ENCODE results near the gene PKN3.

PKN3 gene

GRCh38 chr9:128723866-128724743 lies 21.8 kb downstream of the PKN3 start, which contains the start of gene ZDHHC12:
Gene ZDHHC12, minus strand, starts transcription at chr9:128724127. Its CDS starts 34 bp downstream, at chr9:128724093.
- H3K9ac ChIP-seq (ENCODE audit: low read depth in 1 of 2, low read length in 2 of 2) = peak within 1 kb of the TSS; percentile 84
- H3K4me3 ChIP-seq (ENCODE audit: low read depth in 1 of 2, low read length in 2 of 2) = peak within 1 kb of the TSS; percentile 72 to 98
- H3K4me1 ChIP-seq (ENCODE audit: control insufficient read depth in 1 of 2, insufficient read depth in 2 of 2, low read length in 2 of 2) = peaks cover 17 to 25% of the 10 kb centered on the region in 2 donors
- H3K9me3 ChIP-seq (ENCODE audit: control insufficient read depth in 1 of 2, low read length in 2 of 2) = no peaks in the 10 kb centered on the region
- no peaks in the 10 kb centered on the region for H3K27me3 ChIP-seq (ENCODE audit: control insufficient read depth in 1 of 2, insufficient read depth in 2 of 2, low read length in 2 of 2)
- H3K36me3 ChIP-seq (ENCODE audit: control insufficient read depth in 1 of 2, insufficient read depth in 2 of 2, low read length in 2 of 2) = peaks cover 3 to 16% of the 10 kb centered on the region in 2 donors
- no peak within 1 kb of the TSS for H3K27ac ChIP-seq (ENCODE audit: low read depth, low read length)

- Histone ChIP-seq H3K9me3 (ENCODE audit: control insufficient read depth in 1 of 2, low read length in 2 of 2) (no peaks in the 10 kb centered on the region), H3K4me1 (ENCODE audit: control insufficient read depth in 1 of 2, insufficient read depth in 2 of 2, low read length in 2 of 2) (peaks cover 17 to 22% of the 10 kb centered on the region in 2 donors), H3K9ac (ENCODE audit: low read depth in 1 of 2, low read length in 2 of 2) (peak overlapping the region; percentile 36 to 69), H3K27ac (ENCODE audit: low read depth, low read length) (no peak overlapping the region), H3K36me3 (ENCODE audit: control insufficient read depth in 1 of 2, insufficient read depth in 2 of 2, low read length in 2 of 2) (peaks cover 3 to 16% of the 10 kb centered on the region in 2 donors), H3K27me3 (ENCODE audit: control insufficient read depth in 1 of 2, insufficient read depth in 2 of 2, low read length in 2 of 2) (no peaks in the 10 kb centered on the region), H3K4me3 (ENCODE audit: low read depth in 1 of 2, low read length in 2 of 2) (peak overlapping the region; percentile 72 to 98)
These were observed 22.5 kb downstream of the PKN3 start for GRCh38 chr9:128724744-128725211.

DNA sequence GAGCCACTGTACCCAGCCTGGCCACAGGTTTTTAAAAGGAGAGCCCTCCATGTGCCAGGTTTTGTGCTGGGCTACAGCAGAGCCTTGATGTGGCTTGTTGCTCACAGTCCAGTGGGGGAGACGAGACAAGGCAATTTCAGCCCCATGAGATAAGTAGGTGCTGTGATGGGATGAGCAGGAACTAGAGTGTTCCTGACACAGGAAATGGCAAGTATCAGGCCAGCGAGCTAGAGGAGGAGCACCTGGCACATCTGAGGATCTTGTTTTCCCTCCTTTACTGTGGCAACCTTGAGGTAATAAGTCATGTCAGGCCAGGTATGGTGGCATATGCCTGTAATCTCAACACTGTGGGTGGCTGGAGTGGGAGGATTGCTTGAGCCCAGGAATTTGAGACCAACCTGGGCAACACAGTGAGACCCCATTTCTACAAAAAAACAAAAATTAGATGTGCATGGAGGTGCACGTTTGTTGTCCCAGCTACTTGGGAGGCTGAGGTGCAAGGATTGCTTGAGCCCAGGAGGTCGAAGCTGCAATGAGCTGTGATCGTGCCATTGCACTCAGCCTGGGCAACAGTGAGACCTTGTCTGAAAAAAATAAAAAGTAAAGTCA lies 25.4 kb downstream of the PKN3 start:
- Histone ChIP-seq H3K27me3 (ENCODE audit: control insufficient read depth in 1 of 2, insufficient read depth in 2 of 2, low read length in 2 of 2) (no peaks in the 10 kb centered on the region), H3K9me3 (ENCODE audit: control insufficient read depth in 1 of 2, low read length in 2 of 2) (no peaks in the 10 kb centered on the region), H3K4me3 (ENCODE audit: low read depth in 1 of 2, low read length in 2 of 2) (no peak overlapping the region)

DNA sequence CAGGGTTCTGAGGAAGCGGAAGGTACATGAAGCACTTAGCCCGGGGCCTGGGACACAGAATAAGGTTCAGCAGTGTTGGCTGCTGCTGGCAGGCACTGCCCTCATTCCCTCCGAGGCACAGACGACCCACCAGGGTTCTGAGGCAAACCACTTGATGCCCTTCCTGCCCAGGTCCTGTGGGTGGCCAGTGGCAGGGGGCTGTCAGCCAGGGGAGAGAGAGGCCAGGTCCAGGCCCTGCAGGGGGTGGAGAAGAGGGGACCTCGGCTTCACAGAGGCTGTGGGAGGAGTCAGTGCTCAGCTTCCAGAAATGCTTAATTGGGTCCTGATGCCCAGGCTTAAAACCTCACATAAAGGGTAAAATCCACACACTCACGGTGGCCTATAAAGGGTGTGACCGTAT lies 26.0 kb downstream of the PKN3 start:
- Histone ChIP-seq H3K4me3 (ENCODE audit: low read depth in 1 of 2, low read length in 2 of 2) (no peak overlapping the region), H3K9me3 (ENCODE audit: control insufficient read depth in 1 of 2, low read length in 2 of 2) (no peaks in the 10 kb centered on the region), H3K27ac (ENCODE audit: low read depth, low read length) (no peak overlapping the region), H3K4me1 (ENCODE audit: control insufficient read depth in 1 of 2, insufficient read depth in 2 of 2, low read length in 2 of 2) (peaks cover 8 to 14% of the 10 kb centered on the region in 2 donors), H3K27me3 (ENCODE audit: control insufficient read depth in 1 of 2, insufficient read depth in 2 of 2, low read length in 2 of 2) (no peaks in the 10 kb centered on the region), H3K36me3 (ENCODE audit: control insufficient read depth in 1 of 2, insufficient read depth in 2 of 2, low read length in 2 of 2) (peaks cover 0 to 29% of the 10 kb centered on the region in 2 donors), H3K9ac (ENCODE audit: low read depth in 1 of 2, low read length in 2 of 2) (no peak overlapping the region)

More for the DNA sequence above, 25.4 kb downstream of the PKN3 start:
- no peak overlapping the region for H3K9ac ChIP-seq (ENCODE audit: low read depth in 1 of 2, low read length in 2 of 2)
- H3K27ac ChIP-seq (ENCODE audit: low read depth, low read length) = no peak overlapping the region
- peaks cover 14 to 18% of the 10 kb centered on the region in 2 donors for H3K4me1 ChIP-seq (ENCODE audit: control insufficient read depth in 1 of 2, insufficient read depth in 2 of 2, low read length in 2 of 2)
- peaks cover 0 to 24% of the 10 kb centered on the region in 2 donors for H3K36me3 ChIP-seq (ENCODE audit: control insufficient read depth in 1 of 2, insufficient read depth in 2 of 2, low read length in 2 of 2)

DNA sequence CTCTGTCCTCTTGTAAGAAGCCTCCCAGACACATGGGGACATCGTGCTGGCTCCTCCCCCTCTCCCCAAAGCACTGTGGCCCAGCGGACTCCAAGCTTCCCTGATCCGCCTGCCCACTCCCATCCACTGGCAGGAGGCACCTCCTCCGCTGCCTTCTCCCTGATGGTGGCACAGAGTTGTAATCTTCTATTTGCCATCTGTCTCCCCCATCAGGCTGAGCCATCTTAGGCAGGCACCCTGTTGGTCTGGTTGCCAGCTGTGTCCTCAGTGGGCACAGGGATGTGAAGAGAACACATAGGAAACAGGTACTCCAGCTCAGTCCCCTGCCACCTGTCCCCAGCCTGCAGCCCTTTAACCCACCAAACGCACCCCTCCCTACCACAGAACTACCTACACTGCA lies 27.0 kb downstream of the PKN3 start:
- H3K4me1 ChIP-seq (ENCODE audit: control insufficient read depth in 1 of 2, insufficient read depth in 2 of 2, low read length in 2 of 2) = peaks cover 4 to 11% of the 10 kb centered on the region in 2 donors
- H3K9ac ChIP-seq (ENCODE audit: low read depth in 1 of 2, low read length in 2 of 2) = no peak overlapping the region
- H3K4me3 ChIP-seq (ENCODE audit: low read depth in 1 of 2, low read length in 2 of 2) = no peak overlapping the region
- H3K27me3 ChIP-seq (ENCODE audit: control insufficient read depth in 1 of 2, insufficient read depth in 2 of 2, low read length in 2 of 2) = no peaks in the 10 kb centered on the region
- no peak overlapping the region for H3K27ac ChIP-seq (ENCODE audit: low read depth, low read length)
- H3K36me3 ChIP-seq (ENCODE audit: control insufficient read depth in 1 of 2, insufficient read depth in 2 of 2, low read length in 2 of 2) = peaks cover 0 to 31% of the 10 kb centered on the region in 2 donors
- no peaks in the 10 kb centered on the region for H3K9me3 ChIP-seq (ENCODE audit: control insufficient read depth in 1 of 2, low read length in 2 of 2)

DNA sequence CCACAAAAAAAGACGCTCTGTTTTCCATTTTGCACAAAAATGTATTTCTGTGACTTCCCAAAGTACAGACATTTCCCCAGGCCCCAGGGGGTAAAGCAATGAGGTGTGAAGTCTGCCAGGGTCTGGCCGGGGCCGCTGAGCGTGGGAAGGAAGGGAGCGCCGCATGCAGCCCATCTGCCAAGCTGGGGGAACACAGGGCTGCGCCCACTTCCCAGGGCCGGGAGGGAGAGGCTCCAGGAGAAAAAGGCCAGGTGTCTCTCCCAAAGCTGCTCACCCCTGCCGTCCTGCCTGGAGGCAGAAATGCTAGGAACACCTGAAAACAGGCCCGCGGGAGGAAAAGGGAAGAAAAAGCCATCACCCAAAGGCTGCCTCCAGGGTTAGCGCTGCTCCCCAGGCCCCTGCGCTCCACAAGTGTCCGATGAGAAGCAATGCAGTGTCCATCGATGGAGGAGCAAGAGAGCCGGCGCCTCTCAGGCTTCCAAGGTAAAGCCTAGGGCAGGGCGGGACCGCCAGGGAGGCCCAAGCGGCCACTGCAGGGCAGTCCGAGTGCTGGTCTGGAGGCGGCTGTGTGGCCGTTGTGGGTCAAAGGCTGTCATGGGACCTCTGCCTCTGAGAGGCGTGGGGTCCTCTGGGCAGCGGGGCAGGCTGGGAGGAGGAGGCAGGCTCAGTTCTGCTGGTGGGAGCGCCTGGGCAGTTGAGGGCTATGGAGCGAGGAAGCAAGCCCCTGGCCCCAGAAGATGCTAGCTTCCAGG lies 27.6 kb downstream of the PKN3 start:
- Histone ChIP-seq H3K27ac (ENCODE audit: low read depth, low read length) (no peak overlapping the region), H3K4me1 (ENCODE audit: control insufficient read depth in 1 of 2, insufficient read depth in 2 of 2, low read length in 2 of 2) (peaks cover 0 to 5% of the 10 kb centered on the region in 2 donors), H3K4me3 (ENCODE audit: low read depth in 1 of 2, low read length in 2 of 2) (no peak overlapping the region), H3K36me3 (ENCODE audit: control insufficient read depth in 1 of 2, insufficient read depth in 2 of 2, low read length in 2 of 2) (peaks cover 0 to 37% of the 10 kb centered on the region in 2 donors), H3K9me3 (ENCODE audit: control insufficient read depth in 1 of 2, low read length in 2 of 2) (no peaks in the 10 kb centered on the region), H3K27me3 (ENCODE audit: control insufficient read depth in 1 of 2, insufficient read depth in 2 of 2, low read length in 2 of 2) (no peaks in the 10 kb centered on the region), H3K9ac (ENCODE audit: low read depth in 1 of 2, low read length in 2 of 2) (no peak overlapping the region)

- H3K4me1 ChIP-seq (ENCODE audit: control insufficient read depth in 1 of 2, insufficient read depth in 2 of 2, low read length in 2 of 2) = peaks cover 0 to 3% of the 10 kb centered on the region in 2 donors
- H3K36me3 ChIP-seq (ENCODE audit: control insufficient read depth in 1 of 2, insufficient read depth in 2 of 2, low read length in 2 of 2) = peaks cover 0 to 42% of the 10 kb centered on the region in 2 donors
- no peak overlapping the region for H3K4me3 ChIP-seq (ENCODE audit: low read depth in 1 of 2, low read length in 2 of 2)
- no peak overlapping the region for H3K27ac ChIP-seq (ENCODE audit: low read depth, low read length)
- H3K9ac ChIP-seq (ENCODE audit: low read depth in 1 of 2, low read length in 2 of 2) = no peak overlapping the region
- H3K9me3 ChIP-seq (ENCODE audit: control insufficient read depth in 1 of 2, low read length in 2 of 2) = no peaks in the 10 kb centered on the region
- H3K27me3 ChIP-seq (ENCODE audit: control insufficient read depth in 1 of 2, insufficient read depth in 2 of 2, low read length in 2 of 2) = no peaks in the 10 kb centered on the region
These were observed 28.8 kb downstream of the PKN3 start for GRCh38 chr9:128731093-128731492.

DNA sequence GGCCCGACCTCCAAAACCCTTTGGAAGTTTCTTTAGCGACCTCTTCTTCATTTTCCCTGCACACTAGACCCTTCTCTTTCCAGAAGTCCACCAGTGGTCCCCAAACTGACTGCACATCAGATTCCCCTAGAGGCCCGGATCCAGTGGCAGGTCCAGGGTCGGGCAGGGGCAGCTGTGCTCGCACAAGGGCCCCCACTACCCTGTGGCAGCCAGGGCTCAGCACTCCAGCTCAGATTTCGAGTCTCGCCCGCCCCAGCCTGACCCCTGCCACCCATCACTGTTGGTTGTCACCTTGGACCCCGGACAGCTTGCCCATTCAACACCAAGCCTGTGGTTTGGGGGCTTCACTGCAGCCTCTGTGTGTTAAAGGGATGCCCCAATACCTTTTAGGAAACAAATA lies 29.4 kb downstream of the PKN3 start:
- Histone ChIP-seq H3K9ac (ENCODE audit: low read depth in 1 of 2, low read length in 2 of 2) (no peak overlapping the region), H3K36me3 (ENCODE audit: control insufficient read depth in 1 of 2, insufficient read depth in 2 of 2, low read length in 2 of 2) (peaks cover 0 to 42% of the 10 kb centered on the region in 2 donors), H3K27me3 (ENCODE audit: control insufficient read depth in 1 of 2, insufficient read depth in 2 of 2, low read length in 2 of 2) (no peaks in the 10 kb centered on the region), H3K4me3 (ENCODE audit: low read depth in 1 of 2, low read length in 2 of 2) (no peak overlapping the region), H3K27ac (ENCODE audit: low read depth, low read length) (no peak overlapping the region), H3K4me1 (ENCODE audit: control insufficient read depth in 1 of 2, insufficient read depth in 2 of 2, low read length in 2 of 2) (peaks cover 0 to 3% of the 10 kb centered on the region in 2 donors), H3K9me3 (ENCODE audit: control insufficient read depth in 1 of 2, low read length in 2 of 2) (no peaks in the 10 kb centered on the region)

DNA sequence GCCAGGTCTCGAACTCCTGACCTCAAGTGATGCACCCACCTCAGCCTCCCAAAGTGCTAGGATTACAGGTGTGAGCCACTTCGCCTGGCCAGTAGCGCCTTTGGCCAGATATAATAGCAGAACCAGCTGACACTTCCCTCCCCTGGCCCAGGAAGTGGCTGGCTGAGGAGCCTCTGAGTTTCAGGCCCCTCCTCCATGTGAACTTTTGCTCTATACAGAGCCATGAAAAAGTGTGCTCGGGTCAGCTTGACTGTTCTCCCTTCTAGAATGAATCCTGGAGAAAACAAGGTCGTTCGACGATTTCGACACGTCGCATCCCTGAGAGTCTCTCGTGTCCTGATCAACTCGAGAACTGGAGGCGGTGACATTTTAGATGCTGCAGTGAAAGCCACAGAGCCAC lies 30.3 kb downstream of the PKN3 start:
- H3K9me3 ChIP-seq (ENCODE audit: control insufficient read depth in 1 of 2, low read length in 2 of 2) = no peaks in the 10 kb centered on the region
- H3K27ac ChIP-seq (ENCODE audit: low read depth, low read length) = no peak overlapping the region
- peaks cover 0 to 3% of the 10 kb centered on the region in 2 donors for H3K4me1 ChIP-seq (ENCODE audit: control insufficient read depth in 1 of 2, insufficient read depth in 2 of 2, low read length in 2 of 2)
- no peak overlapping the region for H3K4me3 ChIP-seq (ENCODE audit: low read depth in 1 of 2, low read length in 2 of 2)
- H3K36me3 ChIP-seq (ENCODE audit: control insufficient read depth in 1 of 2, insufficient read depth in 2 of 2, low read length in 2 of 2) = peaks cover 0 to 47% of the 10 kb centered on the region in 2 donors
- H3K27me3 ChIP-seq (ENCODE audit: control insufficient read depth in 1 of 2, insufficient read depth in 2 of 2, low read length in 2 of 2) = no peaks in the 10 kb centered on the region
- no peak overlapping the region for H3K9ac ChIP-seq (ENCODE audit: low read depth in 1 of 2, low read length in 2 of 2)
